ENCODE data around the gene FOXI1.
"Not testable (repeated sequence)": the region's sequence is repeated elsewhere in the genome, so short reads cannot be mapped to it uniquely, and the experiment has no call there.

Gene FOXI1

GRCh38 chr5:170121321-170121720 lies 15.6 kb downstream of the FOXI1 start:
- no peak for DNase-seq (ENCODE audit: extremely low read depth in 1 of 2, low read depth in 1 of 2)

- no peak for DNase-seq (ENCODE audit: extremely low read depth in 1 of 2, low read depth in 1 of 2)
These were observed 20.4 kb downstream of the FOXI1 start for GRCh38 chr5:170126061-170126460.

- no peak for DNase-seq (ENCODE audit: extremely low read depth in 1 of 2, low read depth in 1 of 2)
These were observed 20.9 kb downstream of the FOXI1 start for GRCh38 chr5:170126626-170127025.

GRCh38 chr5:170131235-170131634 lies 25.5 kb downstream of the FOXI1 start:
- no peak for DNase-seq (ENCODE audit: extremely low read depth in 1 of 2, low read depth in 1 of 2)

- DNase-seq (ENCODE audit: extremely low read depth in 1 of 2, low read depth in 1 of 2) = no peak
These were observed 26.7 kb downstream of the FOXI1 start for GRCh38 chr5:170132269-170132975.

- no peak for DNase-seq (ENCODE audit: extremely low read depth in 1 of 2, low read depth in 1 of 2)
These were observed 27.3 kb downstream of the FOXI1 start for GRCh38 chr5:170132976-170133448.

GRCh38 chr5:170135796-170136490 lies 30.2 kb downstream of the FOXI1 start:
- no peak for DNase-seq (ENCODE audit: extremely low read depth in 1 of 2, low read depth in 1 of 2)

- no peak for DNase-seq (ENCODE audit: extremely low read depth in 1 of 2, low read depth in 1 of 2)
These were observed 30.8 kb downstream of the FOXI1 start for GRCh38 chr5:170136506-170136905.

- DNase-seq (ENCODE audit: extremely low read depth in 1 of 2, low read depth in 1 of 2) = no peak
These were observed 32.1 kb downstream of the FOXI1 start for GRCh38 chr5:170137694-170138214.

GRCh38 chr5:170138273-170138672 lies 32.6 kb downstream of the FOXI1 start:
- no peak for DNase-seq (ENCODE audit: extremely low read depth in 1 of 2, low read depth in 1 of 2)

GRCh38 chr5:170139786-170140335 lies 34.2 kb downstream of the FOXI1 start:
- no peak for DNase-seq (ENCODE audit: extremely low read depth in 1 of 2, low read depth in 1 of 2)

GRCh38 chr5:170141196-170141595 lies 35.5 kb downstream of the FOXI1 start:
- not testable (repeated sequence) for DNase-seq (ENCODE audit: extremely low read depth in 1 of 2, low read depth in 1 of 2)

GRCh38 chr5:170141636-170142035 lies 35.9 kb downstream of the FOXI1 start:
- DNase-seq (ENCODE audit: extremely low read depth in 1 of 2, low read depth in 1 of 2) = no peak

GRCh38 chr5:170142196-170142595 lies 36.5 kb downstream of the FOXI1 start:
- no peak for DNase-seq (ENCODE audit: extremely low read depth in 1 of 2, low read depth in 1 of 2)

- DNase-seq (ENCODE audit: extremely low read depth in 1 of 2, low read depth in 1 of 2) = no peak
These were observed 37.4 kb downstream of the FOXI1 start for GRCh38 chr5:170143091-170143490.

GRCh38 chr5:170143710-170144109 lies 38.0 kb downstream of the FOXI1 start:
- no peak for DNase-seq (ENCODE audit: extremely low read depth in 1 of 2, low read depth in 1 of 2)

GRCh38 chr5:170144286-170145023 lies 38.8 kb downstream of the FOXI1 start:
- no peak for DNase-seq (ENCODE audit: extremely low read depth in 1 of 2, low read depth in 1 of 2)

GRCh38 chr5:170145462-170145861 lies 39.8 kb downstream of the FOXI1 start:
- no peak for DNase-seq (ENCODE audit: extremely low read depth in 1 of 2, low read depth in 1 of 2)

GRCh38 chr5:170147051-170147752 lies 41.5 kb downstream of the FOXI1 start:
- DNase-seq (ENCODE audit: extremely low read depth in 1 of 2, low read depth in 1 of 2) = no peak

GRCh38 chr5:170147753-170148264 lies 42.1 kb downstream of the FOXI1 start:
- no peak for DNase-seq (ENCODE audit: extremely low read depth in 1 of 2, low read depth in 1 of 2)

All from activated CD8-positive, alpha-beta memory T cell treated with anti-CD3 and anti-CD28 coated beads for 1 hour (primary cell).